GM12873 (cell line): ENCODE results near the gene GHRHR.

Experiments
- CTCF ChIP-seq: IDR thresholded peaks from 2 replicates; pipeline ENCODE4 v1.5.1; 2012; ENCODE audit warnings: low read depth, mild to moderate bottlenecking, moderate library complexity, low read length, control low read depth; ENCODE audit not compliant: insufficient read depth; ENCODE audit errors: missing control alignments

GHRHR gene

GRCh38 chr7:30998180-30998579 is 34.4 kb downstream of the GHRHR start:
- TF ChIP-seq CTCF, result no peak

GRCh38 chr7:31000161-31000693 is 36.5 kb downstream of the GHRHR start:
- TF ChIP-seq CTCF, result no peak

- no peak for TF ChIP-seq CTCF
Observed at GRCh38 chr7:31000779-31001178, 37.0 kb downstream of the GHRHR start.

GRCh38 chr7:31002256-31002655 is 38.5 kb downstream of the GHRHR start:
- TF ChIP-seq CTCF, result no peak

GRCh38 chr7:31003097-31003496 is 39.3 kb downstream of the GHRHR start:
- TF ChIP-seq CTCF, result no peak

GRCh38 chr7:31003721-31004120 is 40.0 kb downstream of the GHRHR start:
- no peak for TF ChIP-seq CTCF

- no peak for TF ChIP-seq CTCF
Observed at GRCh38 chr7:31004393-31004792, 40.6 kb downstream of the GHRHR start.
